ENCODE data around the gene UNK. TPM values are rescaled to one million over a fixed set of nuclear protein-coding genes. Genes with fewer than 3 reads are reported as not detected.

UNK gene
- total RNA-seq, 1 experiment from 2014 or later = 16.0 TPM

- Mint-ChIP-seq H3K4me1 (ENCODE audit: insufficient read depth, unreplicated experiment) (peaks cover 7% of the 10 kb centered on the region), H3K9me3 (ENCODE audit: unreplicated experiment) (no peaks in the 10 kb centered on the region), H3K27ac (ENCODE audit: low read depth, unreplicated experiment) (no peak overlapping the region), H3K27me3 (ENCODE audit: insufficient read depth, unreplicated experiment) (no peaks in the 10 kb centered on the region), H3K36me3 (ENCODE audit: insufficient read depth, unreplicated experiment) (no peaks in the 10 kb centered on the region), H3K4me3 (ENCODE audit: unreplicated experiment) (no peak overlapping the region)
- no peak for DNase-seq (ENCODE audit: unreplicated experiment)
- BruUV-seq (replicated peaks) = no TSS peak
- TF ChIP-seq CTCF (IDR thresholded peaks at IDR 0.05; ENCODE audit: unreplicated experiment) = peak; percentile 60
- POLR2A ChIA-PET = interaction anchor here (0.7 to 1.5 kb wide), 3 partner anchors 46 to 52 kb away, joined by 3 read pairs; no protein-coding TSS in a partner anchor
- intact Hi-C loops (cut with micrococcal nuclease) = no loop called here
- CTCF ChIA-PET = interaction anchor here (0.6 to 2.0 kb wide), 13 partner anchors 9 to 240 kb away, joined by 3 to 7 read pairs (median 4); no protein-coding TSS in a partner anchor
Observed at GRCh38 chr17:75830164-75831031, 45.8 kb downstream of the UNK start.

- no peak for TF ChIP-seq CTCF (IDR thresholded peaks at IDR 0.05; ENCODE audit: unreplicated experiment)
Observed at GRCh38 chr17:75831032-75831571, 46.5 kb downstream of the UNK start.

GRCh38 chr17:75832164-75832651 lies 47.6 kb downstream of the UNK start:
- H3K27me3 Mint-ChIP-seq (ENCODE audit: insufficient read depth, unreplicated experiment) = no peaks in the 10 kb centered on the region
- intact Hi-C loops (cut with micrococcal nuclease) = no loop called here
- DNase-seq (ENCODE audit: unreplicated experiment) = peak; percentile 12
- H3K4me3 Mint-ChIP-seq (ENCODE audit: unreplicated experiment) = no peak overlapping the region
- POLR2A ChIA-PET = interaction anchor here (1.2 kb wide), 1 partner anchor 52 kb away, joined by 3 read pairs; no protein-coding TSS in a partner anchor
- no peak for TF ChIP-seq CTCF (IDR thresholded peaks at IDR 0.05; ENCODE audit: unreplicated experiment)
- H3K27ac Mint-ChIP-seq (ENCODE audit: low read depth, unreplicated experiment) = no peak overlapping the region
- no peaks in the 10 kb centered on the region for H3K9me3 Mint-ChIP-seq (ENCODE audit: unreplicated experiment)
- no TSS peak for BruUV-seq (replicated peaks)
- CTCF ChIA-PET = interaction anchor here (1.5 kb wide), 1 partner anchor 14 kb away, joined by 5 read pairs; no protein-coding TSS in a partner anchor
- H3K36me3 Mint-ChIP-seq (ENCODE audit: insufficient read depth, unreplicated experiment) = no peaks in the 10 kb centered on the region
- peaks cover 7% of the 10 kb centered on the region for H3K4me1 Mint-ChIP-seq (ENCODE audit: insufficient read depth, unreplicated experiment)

More at GRCh38 chr17:75831032-75831571, 46.5 kb downstream of the UNK start:
- Mint-ChIP-seq H3K27me3 (ENCODE audit: insufficient read depth, unreplicated experiment) (no peaks in the 10 kb centered on the region), H3K4me3 (ENCODE audit: unreplicated experiment) (no peak overlapping the region), H3K9me3 (ENCODE audit: unreplicated experiment) (no peaks in the 10 kb centered on the region), H3K27ac (ENCODE audit: low read depth, unreplicated experiment) (no peak overlapping the region), H3K4me1 (ENCODE audit: insufficient read depth, unreplicated experiment) (peaks cover 7% of the 10 kb centered on the region), H3K36me3 (ENCODE audit: insufficient read depth, unreplicated experiment) (no peaks in the 10 kb centered on the region)
- no peak for DNase-seq (ENCODE audit: unreplicated experiment)
- POLR2A ChIA-PET = no interaction called here
- intact Hi-C loops (cut with micrococcal nuclease) = no loop called here
- CTCF ChIA-PET = interaction anchor here (0.7 to 2.0 kb wide), 6 partner anchors 9 to 90 kb away, joined by 3 to 7 read pairs (median 4); no protein-coding TSS in a partner anchor
- no TSS peak for BruUV-seq (replicated peaks)
